Measurements from ENCODE around the gene XPNPEP1.
"Not testable (repeated sequence)": the region's sequence is repeated elsewhere in the genome, so short reads cannot be mapped to it uniquely, and the experiment has no call there.

Gene XPNPEP1

DNA sequence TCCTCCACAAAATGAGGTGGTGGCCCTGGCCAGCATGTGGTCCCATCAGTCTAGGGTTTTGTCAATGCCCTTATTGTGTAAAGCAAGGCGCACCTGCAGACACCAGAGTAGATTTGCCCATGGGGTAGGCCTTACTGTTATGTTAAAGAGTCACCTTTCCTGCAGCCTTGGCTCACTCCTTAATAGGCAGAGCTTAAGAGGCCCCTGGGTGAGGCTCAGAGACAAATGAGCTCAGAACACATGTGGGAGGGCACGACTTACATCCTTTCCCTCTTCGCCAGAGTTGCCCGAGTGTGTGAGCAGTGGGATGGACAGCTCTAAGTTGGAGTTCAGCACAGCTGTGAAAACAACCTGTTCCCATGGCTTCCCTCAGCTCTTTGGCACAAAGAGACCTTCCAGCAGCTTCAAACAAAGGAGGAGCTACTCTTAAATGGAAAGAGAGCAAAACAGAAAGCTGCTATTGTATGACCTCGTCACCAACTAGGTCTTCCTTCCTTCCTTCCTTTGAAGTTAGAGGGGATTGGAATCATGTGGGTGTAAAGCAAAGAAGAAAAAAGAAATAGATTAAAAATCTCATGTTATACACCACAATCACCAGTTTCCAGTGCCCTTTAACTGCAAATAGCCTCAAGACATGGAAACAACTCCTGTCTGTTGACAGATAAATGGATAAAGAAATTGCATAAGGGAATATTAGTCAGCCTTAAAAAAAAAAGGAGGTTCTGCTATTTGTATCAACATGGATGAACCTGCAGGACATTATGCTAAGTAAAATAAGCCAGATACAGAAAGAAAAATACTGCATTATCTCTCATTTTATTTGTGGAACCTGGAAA lies 11.9 kb upstream of the XPNPEP1 start:
- Mint-ChIP-seq H3K4me1 (peaks cover 76% of the 10 kb centered on the region), H3K27ac (peak overlapping the region; percentile 75 to 92), H3K27me3 (no peaks in the 10 kb centered on the region), H3K9me3 (no peaks in the 10 kb centered on the region), H3K4me3 (peak overlapping the region; percentile 83 to 87)
- DNase-seq: peak in 1 of 2 donors; percentile 23
- ATAC-seq: peak; percentile 70

DNA sequence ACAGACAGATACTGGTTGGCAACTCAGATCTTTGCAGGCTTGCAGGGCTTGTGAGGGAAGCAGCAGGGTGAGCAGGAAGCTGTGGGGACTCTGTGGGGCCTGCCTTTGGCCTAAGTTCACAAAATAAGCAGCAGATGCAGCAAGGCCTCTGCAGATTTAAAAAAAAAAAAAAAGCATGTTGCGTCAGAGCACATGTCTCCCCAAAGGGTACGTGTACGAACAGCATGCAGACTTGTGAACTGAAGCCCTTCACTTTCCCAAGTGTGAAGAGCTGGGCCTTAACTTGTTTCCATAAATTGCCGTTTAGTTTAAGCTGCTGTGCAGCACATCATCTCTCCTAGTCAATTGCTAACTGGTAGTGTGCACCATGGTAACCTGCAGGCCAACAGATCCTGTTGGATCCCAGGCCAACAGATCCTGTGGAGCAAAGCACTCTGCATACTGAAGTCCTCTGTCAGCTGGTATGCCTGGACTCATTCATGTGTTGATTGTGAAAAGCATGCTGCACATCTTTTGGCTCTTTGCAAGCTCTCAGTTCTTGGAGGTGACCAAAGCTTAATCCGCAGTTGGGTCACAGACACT lies 10.8 kb upstream of the XPNPEP1 start:
- H3K27ac Mint-ChIP-seq: peak overlapping the region; percentile 77 to 92
- H3K27me3 Mint-ChIP-seq: no peaks in the 10 kb centered on the region
- no peak for DNase-seq
- peak overlapping the region; percentile 83 to 87 for H3K4me3 Mint-ChIP-seq
- peaks cover 70% of the 10 kb centered on the region for H3K4me1 Mint-ChIP-seq
- no peaks in the 10 kb centered on the region for H3K9me3 Mint-ChIP-seq
- peak; percentile 59 for ATAC-seq

DNA sequence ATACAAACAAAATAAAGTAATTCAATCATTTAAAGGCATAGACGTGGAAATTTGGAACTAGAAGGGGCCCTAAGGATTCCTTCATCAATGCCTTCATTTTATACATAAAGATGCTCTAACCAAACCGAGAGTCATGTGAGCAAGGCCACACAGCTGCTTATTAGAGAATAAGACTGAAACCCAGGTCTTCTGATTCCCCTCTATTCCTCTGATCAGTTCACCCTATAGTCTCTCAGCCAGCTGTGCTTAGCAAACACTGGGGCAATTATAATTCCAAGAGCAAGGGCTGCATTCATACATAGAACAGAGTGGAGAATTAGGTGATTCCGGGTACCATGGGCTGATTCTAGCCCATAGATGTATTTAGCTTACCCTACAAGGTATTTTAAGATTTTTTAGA lies 9.7 kb upstream of the XPNPEP1 start:
- H3K9me3 Mint-ChIP-seq: no peaks in the 10 kb centered on the region
- H3K27ac Mint-ChIP-seq: no peak overlapping the region
- no peak for ATAC-seq
- H3K4me1 Mint-ChIP-seq: peaks cover 59% of the 10 kb centered on the region
- DNase-seq: no peak
- no peak overlapping the region for H3K4me3 Mint-ChIP-seq
- H3K27me3 Mint-ChIP-seq: no peaks in the 10 kb centered on the region

DNA sequence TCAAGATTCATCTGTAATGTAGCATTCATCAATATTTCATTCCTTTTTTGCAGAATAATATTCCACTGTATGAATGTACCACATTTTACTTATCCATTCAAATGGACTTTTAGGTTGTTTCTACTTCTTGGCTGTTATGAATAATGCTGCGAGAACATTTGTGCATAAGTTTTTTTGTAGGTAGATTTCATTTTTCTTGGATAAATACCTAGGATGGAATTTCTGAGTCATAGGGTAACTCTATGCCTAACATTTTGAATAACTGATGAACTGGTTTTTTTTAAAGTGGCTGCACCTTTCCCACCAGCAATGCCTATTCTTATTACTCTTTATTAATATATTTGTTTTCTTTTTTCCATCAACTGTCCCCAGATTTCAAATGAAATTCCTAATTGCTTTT lies 9.1 kb upstream of the XPNPEP1 start:
- no peak for DNase-seq
- H3K4me1 Mint-ChIP-seq: peaks cover 53% of the 10 kb centered on the region
- no peaks in the 10 kb centered on the region for H3K9me3 Mint-ChIP-seq
- no peak overlapping the region for H3K4me3 Mint-ChIP-seq
- H3K27ac Mint-ChIP-seq: no peak overlapping the region
- H3K27me3 Mint-ChIP-seq: no peaks in the 10 kb centered on the region
- no peak for ATAC-seq

DNA sequence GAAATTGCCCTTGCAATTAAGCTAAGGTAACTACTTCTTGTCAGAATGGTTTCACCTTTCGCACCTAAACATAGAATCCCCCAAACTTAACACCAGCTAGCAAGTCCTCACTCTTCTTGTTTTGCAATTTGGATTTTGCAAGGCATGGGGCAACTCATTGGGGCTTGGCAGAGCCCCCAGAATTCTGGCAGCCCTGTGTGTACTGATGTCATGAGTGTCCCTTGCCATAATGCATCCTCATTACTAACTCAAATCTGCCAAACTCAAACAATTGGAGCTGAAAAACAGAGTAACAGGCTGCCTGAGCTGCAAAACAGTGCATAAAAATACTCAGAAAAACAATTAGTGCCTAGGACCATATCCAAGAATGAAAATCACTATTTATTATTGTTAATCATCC lies 7.9 kb upstream of the XPNPEP1 start:
- DNase-seq (no peak), ATAC-seq (no peak)
- Mint-ChIP-seq H3K4me1 (peaks cover 41% of the 10 kb centered on the region), H3K27ac (no peak overlapping the region), H3K9me3 (no peaks in the 10 kb centered on the region), H3K27me3 (no peaks in the 10 kb centered on the region), H3K4me3 (no peak overlapping the region)

DNA sequence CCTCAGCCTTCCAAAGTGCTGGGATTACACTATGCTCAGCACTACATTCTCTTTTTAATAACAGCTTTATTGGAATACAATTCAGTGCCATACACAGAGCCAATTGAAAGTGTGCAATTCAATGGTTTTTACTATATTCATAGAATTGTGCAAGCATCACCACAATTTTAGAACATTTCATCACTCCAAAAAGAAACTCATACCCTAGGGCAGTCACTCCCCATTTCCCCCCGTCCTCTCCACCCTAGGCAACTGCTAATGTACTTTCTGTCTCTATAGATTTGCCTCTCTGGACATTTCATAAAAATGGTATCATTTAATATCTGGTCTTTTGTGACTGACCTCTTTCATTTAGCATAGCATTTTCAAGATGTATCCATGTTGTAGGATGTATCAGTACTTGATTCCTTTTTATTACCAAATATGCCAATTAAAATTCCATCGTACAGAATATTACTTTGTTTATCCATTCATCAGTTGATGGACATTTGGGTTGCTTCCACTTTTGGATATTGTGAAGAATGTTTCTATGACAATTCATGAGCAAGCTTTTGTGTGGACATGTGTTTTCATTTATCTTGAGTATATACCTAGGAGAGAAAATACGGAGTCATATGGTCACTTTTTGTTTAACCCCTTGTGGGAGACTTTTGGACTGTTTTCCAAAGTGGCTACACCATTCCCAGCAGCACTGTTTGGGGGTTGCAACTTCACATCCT lies 6.3 kb upstream of the XPNPEP1 start:
- Mint-ChIP-seq H3K27me3 (no peaks in the 10 kb centered on the region), H3K4me3 (no peak overlapping the region), H3K4me1 (peaks cover 32% of the 10 kb centered on the region), H3K9me3 (no peaks in the 10 kb centered on the region), H3K27ac (no peak overlapping the region)
- ATAC-seq (no peak), DNase-seq (no peak)

DNA sequence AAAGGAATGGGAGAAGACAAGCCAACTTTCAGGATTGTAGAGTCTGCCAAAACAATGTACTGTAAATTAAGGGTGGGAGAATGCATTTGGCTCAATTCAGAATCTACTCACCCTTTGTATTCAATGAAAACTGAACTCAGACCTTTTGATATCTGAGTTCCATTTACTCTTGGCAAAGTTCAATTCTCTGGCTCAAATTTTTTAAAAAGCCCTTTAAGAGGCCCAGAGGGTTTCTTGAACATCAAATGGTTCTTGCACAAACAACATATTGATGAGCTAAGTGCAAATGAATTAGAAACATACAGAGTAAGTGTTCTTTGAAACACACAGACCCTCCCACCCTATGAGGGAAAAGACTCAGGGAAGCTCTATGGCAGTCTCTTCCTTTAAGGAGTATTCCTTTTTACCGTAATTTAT lies 5.2 kb upstream of the XPNPEP1 start:
- DNase-seq: no peak
- Mint-ChIP-seq H3K27ac (no peak overlapping the region), H3K27me3 (no peaks in the 10 kb centered on the region), H3K9me3 (no peaks in the 10 kb centered on the region), H3K4me1 (peaks cover 32% of the 10 kb centered on the region), H3K4me3 (no peak overlapping the region)
- no peak for ATAC-seq

DNA sequence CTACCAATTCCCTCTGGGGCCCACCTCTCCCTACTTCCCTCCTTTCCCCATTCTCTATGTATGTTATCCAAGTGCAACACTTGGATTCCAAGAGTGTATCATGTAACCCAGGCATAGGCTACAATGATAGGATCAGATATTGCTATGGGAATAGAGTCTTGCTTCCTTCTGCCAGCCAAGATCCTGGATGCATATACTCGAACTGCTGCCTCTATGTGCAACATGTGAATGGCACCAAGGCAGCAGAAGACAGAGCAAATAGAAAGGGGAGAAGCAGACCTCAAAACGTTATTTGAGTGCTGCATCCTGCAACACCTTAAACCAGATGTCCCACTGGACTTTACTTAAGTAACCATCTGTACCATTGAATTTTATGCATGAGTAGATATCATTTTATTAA lies 3.5 kb upstream of the XPNPEP1 start:
- H3K27ac Mint-ChIP-seq: no peak overlapping the region
- peaks cover 27% of the 10 kb centered on the region for H3K4me1 Mint-ChIP-seq

DNA sequence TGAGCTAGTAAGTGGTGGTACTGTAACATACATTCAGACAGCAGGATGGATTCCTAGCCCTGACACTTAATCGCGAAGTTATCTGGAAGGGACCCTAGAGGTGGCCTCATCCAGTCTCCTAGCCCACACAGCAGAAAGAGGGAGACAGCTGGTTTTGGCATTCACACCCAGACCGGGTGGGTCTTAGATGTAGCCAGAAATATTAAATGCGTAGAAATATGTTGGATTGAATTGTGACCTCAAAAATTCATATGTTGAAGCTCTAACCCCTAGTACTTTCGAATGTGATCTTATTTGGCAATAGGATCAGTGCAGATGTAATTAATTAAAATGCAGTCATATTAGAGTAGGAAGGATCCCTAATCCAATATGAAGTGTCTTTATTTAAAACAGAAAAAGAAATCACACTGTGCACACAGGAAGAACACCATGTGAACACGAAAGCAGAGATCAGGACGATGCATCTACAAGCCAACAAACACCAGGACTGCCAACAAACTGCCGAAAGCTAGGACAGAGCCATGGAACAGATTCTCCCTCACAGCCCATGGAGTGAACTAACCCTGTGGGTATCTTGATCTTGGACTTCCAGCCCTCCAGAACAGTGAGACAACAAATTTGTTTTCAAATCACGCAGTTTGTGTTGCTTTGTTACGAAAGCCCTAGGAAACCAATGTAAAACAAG lies 2.9 kb upstream of the XPNPEP1 start:
- Mint-ChIP-seq H3K27ac (no peak overlapping the region), H3K9me3 (no peaks in the 10 kb centered on the region), H3K27me3 (no peaks in the 10 kb centered on the region), H3K4me3 (no peak overlapping the region), H3K4me1 (peaks cover 34% of the 10 kb centered on the region)
- DNase-seq: no peak
- no peak for ATAC-seq

More for the DNA sequence above, 3.5 kb upstream of the XPNPEP1 start:
- H3K9me3 Mint-ChIP-seq: no peaks in the 10 kb centered on the region
- DNase-seq (no peak), ATAC-seq (no peak)
- H3K4me3 Mint-ChIP-seq: no peak overlapping the region
- H3K27me3 Mint-ChIP-seq: no peaks in the 10 kb centered on the region

DNA sequence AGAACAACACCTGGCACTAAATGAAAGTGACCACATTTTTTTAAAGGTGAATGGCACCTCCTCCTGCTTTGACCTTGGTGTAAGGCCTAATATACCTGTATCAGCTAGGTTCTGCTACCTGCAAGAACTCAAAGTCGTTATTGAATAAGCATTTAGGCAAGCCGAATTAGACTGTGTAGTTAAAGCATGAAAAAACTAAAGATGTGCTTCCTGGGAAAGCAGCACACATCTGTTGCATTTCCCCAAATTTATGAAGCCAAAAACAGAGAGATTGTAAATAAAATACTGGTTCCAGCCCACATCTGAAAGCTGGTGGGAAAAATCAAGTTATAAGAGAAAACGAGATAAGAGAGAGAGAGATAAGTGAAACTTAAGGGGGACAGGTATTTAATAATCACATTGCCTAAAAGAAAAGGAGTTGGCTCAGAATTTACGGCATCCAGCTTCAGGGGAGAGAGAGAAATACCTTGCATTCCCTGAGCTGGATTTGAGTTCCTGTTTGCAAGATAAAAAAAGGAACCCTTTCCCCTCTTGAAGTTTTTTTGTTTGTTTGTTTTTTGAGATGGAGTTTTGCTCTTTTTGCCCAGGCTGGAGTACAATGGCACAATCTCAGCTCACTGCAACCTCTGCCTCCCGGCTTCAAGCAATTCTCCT lies 1.8 kb upstream of the XPNPEP1 start:
- H3K4me3 Mint-ChIP-seq: no peak overlapping the region
- H3K9me3 Mint-ChIP-seq: no peaks in the 10 kb centered on the region
- H3K27ac Mint-ChIP-seq: no peak overlapping the region
- H3K27me3 Mint-ChIP-seq: no peaks in the 10 kb centered on the region
- ATAC-seq: no peak
- peaks cover 45% of the 10 kb centered on the region for H3K4me1 Mint-ChIP-seq
- no peak for DNase-seq

DNA sequence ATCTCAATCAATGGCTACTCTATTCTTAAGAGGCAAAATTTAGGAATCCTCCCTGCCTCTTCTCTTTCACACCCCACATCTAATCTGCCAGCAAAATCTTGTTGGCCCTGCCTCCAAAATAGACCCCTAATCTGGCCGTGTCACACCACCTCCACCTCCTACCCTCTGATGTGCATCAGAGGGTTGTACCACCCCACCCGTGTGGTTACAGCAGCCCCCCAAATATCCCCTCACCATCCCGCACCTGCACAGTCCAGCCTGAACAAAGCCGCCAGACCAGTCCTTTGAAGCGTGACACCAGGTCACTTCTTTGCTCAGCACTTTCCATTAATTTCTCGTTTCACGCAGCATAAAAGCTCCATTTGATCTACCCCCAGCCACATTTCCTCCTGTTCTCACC lies 776 bp upstream of the XPNPEP1 start:
- peak overlapping the region; percentile 20 to 75 for H3K4me3 Mint-ChIP-seq
- H3K4me1 Mint-ChIP-seq: peaks cover 55% of the 10 kb centered on the region
- ATAC-seq (no peak), DNase-seq (no peak)
- no peaks in the 10 kb centered on the region for H3K27me3 Mint-ChIP-seq
- H3K27ac Mint-ChIP-seq: peak overlapping the region in 1 of 2 donors; percentile 77
- H3K9me3 Mint-ChIP-seq: no peaks in the 10 kb centered on the region

DNA sequence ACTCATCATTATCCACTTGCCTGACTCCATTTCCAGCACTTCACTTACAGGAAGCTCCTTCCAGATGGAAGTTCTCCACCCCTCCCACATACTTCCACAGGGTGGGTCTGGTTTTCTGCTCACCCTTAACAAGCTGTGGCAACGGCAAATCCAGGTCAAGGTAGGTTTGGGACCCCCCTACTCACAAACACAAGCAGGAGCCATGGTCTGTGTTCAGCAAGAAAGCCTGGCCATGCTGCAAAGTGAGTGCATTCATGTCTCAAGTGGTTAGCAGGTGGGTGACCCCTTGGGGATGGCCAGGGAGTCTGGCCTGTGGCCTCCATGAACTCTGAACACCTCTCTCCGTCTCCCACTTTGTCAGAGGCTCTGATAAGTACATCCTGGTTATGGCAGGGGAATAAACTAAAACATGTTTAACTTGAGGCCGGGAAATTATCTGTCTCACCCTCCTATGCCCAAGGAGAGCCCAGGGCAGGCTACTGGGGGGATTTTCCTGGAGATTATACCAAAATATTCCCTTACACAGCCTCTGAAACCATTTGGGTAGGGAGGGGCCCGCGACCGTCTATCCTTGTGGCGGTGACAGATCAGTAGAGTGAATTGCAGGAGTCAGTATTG lies 844 bp downstream of the XPNPEP1 start:
- Mint-ChIP-seq H3K27ac (peak overlapping the region; percentile 94 to 97), H3K9me3 (no peaks in the 10 kb centered on the region), H3K4me3 (peak overlapping the region; percentile 91 to 93), H3K4me1 (peaks cover 71% of the 10 kb centered on the region), H3K27me3 (no peaks in the 10 kb centered on the region)
- ATAC-seq (no peak), DNase-seq (no peak)

DNA sequence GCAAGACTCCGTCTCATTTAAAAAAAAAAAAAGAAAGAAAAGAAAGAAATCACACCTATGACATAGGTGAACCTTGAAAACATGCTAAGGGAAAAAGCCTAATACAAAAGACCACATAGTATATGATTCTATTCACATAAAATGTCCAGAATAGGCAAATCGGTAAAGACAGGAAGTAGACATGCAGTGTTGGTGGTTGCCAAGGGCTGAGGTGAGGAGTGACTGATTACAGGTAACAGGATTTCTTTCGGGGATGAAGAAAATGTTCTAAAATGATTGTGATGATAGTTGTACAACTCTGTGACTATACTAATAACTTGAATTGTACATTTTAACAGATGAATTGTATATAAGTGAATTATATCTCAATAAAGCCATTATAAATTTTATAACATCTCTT lies 3.3 kb downstream of the XPNPEP1 start:
- ATAC-seq: peak; percentile 63
- H3K4me1 Mint-ChIP-seq: peaks cover 89% of the 10 kb centered on the region
- H3K4me3 Mint-ChIP-seq: peak overlapping the region; percentile 2 to 11
- peak in 1 of 2 donors; percentile 52 for DNase-seq
- H3K27ac Mint-ChIP-seq: peak overlapping the region in 1 of 2 donors; percentile 20
- no peaks in the 10 kb centered on the region for H3K27me3 Mint-ChIP-seq
- H3K9me3 Mint-ChIP-seq: no peaks in the 10 kb centered on the region

DNA sequence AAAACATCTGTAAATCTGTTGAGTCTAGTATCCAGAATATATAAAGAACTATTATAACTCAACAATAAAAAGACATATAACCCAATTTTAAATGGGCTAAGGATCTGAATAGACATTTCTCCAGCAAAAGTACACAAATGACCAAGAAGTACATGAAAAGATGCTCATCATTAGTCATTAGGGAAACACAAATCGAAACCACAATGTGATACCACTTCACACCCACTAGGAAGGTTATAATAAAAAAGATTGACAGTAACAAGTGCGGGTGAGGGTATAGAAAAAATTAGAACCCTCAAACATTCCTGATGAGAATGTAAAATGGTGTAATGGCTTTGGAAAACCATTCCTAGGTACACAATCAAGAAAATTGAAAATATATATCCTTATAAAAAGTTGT lies 4.1 kb downstream of the XPNPEP1 start:
- peaks cover 89% of the 10 kb centered on the region for H3K4me1 Mint-ChIP-seq
- peak overlapping the region; percentile 20 to 57 for H3K27ac Mint-ChIP-seq

DNA sequence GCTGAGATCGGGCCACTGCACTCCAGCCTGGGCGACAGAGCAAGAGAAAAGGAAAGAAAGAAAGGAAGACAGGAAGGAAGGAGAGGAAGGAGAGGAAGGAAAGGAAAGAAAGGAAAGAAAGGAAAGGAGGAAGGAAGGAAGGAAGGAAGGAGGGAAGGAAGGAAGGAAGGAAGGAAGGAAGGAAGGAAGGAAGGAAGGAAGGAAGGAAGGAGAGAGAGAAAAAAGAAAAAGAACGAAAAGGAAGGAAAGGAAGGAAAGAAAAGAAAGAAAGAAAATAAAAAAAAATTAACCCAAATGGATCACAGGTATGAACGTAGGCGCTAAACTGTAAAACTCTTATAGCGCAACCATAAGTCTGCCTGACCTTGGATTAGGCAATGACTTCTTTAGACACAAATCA lies 4.6 kb downstream of the XPNPEP1 start:
- not testable (repeated sequence) for H3K27ac Mint-ChIP-seq, H3K9me3 Mint-ChIP-seq, ATAC-seq, H3K27me3 Mint-ChIP-seq, DNase-seq
- Mint-ChIP-seq H3K4me3 (peak overlapping the region in 1 of 2 donors; percentile 18), H3K4me1 (peaks cover 89% of the 10 kb centered on the region)

More for the DNA sequence above, 4.1 kb downstream of the XPNPEP1 start:
- DNase-seq: no peak
- Mint-ChIP-seq H3K27me3 (no peaks in the 10 kb centered on the region), H3K9me3 (no peaks in the 10 kb centered on the region), H3K4me3 (no peak overlapping the region)
- ATAC-seq: peak; percentile 38
